Neuronal stem cell (in vitro differentiated cells): ENCODE data around the gene TRIM61.
"Not testable (repeated sequence)": the region's sequence is repeated elsewhere in the genome, so short reads cannot be mapped to it uniquely, and the experiment has no call there.

Source experiments
- DNase-seq: peaks from one replicate; pipeline ENCODE4 v3.0.0-alpha.2; 2013; ENCODE audit warnings: low spot score
- H2AFZ ChIP-seq: one replicate; pipeline ENCODE4 v1.6.1; 2013; ENCODE audit warnings: mild to moderate bottlenecking, low read length, inconsistent platforms
- H2AK5ac ChIP-seq: 2 replicates; pipeline ENCODE4 v1.6.1; 2013; ENCODE audit warnings: low read depth, mild to moderate bottlenecking, inconsistent platforms, low read length, moderate library complexity, mixed read lengths
- H2BK120ac ChIP-seq: 2 replicates; pipeline ENCODE4 v1.6.1; 2013; ENCODE audit warnings: low read depth, mild to moderate bottlenecking, inconsistent platforms, low read length, moderate library complexity, mixed read lengths
- H2BK12ac ChIP-seq: one replicate; pipeline ENCODE4 v1.6.1; 2013; ENCODE audit warnings: low read length, inconsistent platforms
- H2BK15ac ChIP-seq: 2 replicates; pipeline ENCODE4 v1.6.1; 2013; ENCODE audit warnings: mild to moderate bottlenecking, low read length, inconsistent platforms, mixed read lengths
- H2BK5ac ChIP-seq: one replicate; pipeline ENCODE4 v1.6.1; 2013; ENCODE audit warnings: inconsistent platforms, mild to moderate bottlenecking, low read length, moderate library complexity
- H3K14ac ChIP-seq: one replicate; pipeline ENCODE4 v1.6.1; 2013; ENCODE audit warnings: low read length, inconsistent platforms
- H3K18ac ChIP-seq: 2 replicates; pipeline ENCODE4 v1.6.1; 2013; ENCODE audit warnings: low read length, inconsistent platforms
- H3K23ac ChIP-seq: 2 replicates; pipeline ENCODE4 v1.6.1; 2013; ENCODE audit warnings: low read depth, mild to moderate bottlenecking, mixed read lengths, low read length, inconsistent platforms; ENCODE audit not compliant: poor library complexity
- H3K27ac ChIP-seq: replicated peaks from 3 replicates; pipeline ENCODE4 v1.5.1; 2013; ENCODE audit warnings: low read length, inconsistent platforms
- H3K27me3 ChIP-seq, 3 experiments: 2 replicates each; pipeline ENCODE4 v1.6.1; 2013; ENCODE audit warnings: low read length in 3 of 3, mild to moderate bottlenecking in 2 of 3, inconsistent platforms in 1 of 3, low read depth in 1 of 3, mixed read lengths in 1 of 3, moderate library complexity in 1 of 3; ENCODE audit not compliant: control insufficient read depth in 3 of 3, insufficient read depth in 3 of 3
- H3K36me3 ChIP-seq, 2 donors: replicated peaks in 1 of 2; 2 replicates each; pipeline ENCODE4 v1.6.1; 2013; ENCODE audit warnings: low read length in 2 of 2; ENCODE audit not compliant: control insufficient read depth in 2 of 2, insufficient read depth in 2 of 2
- H3K4ac ChIP-seq: 2 replicates; pipeline ENCODE4 v1.6.1; 2013; ENCODE audit warnings: inconsistent platforms, mild to moderate bottlenecking, low read length, moderate library complexity
- H3K4me1 ChIP-seq, 2 donors: 1 replicate in 1 of 2; 2 replicates in 1 of 2; pipeline ENCODE4 v1.6.1; 2013; ENCODE audit warnings: low read length in 2 of 2, low read depth in 1 of 2; ENCODE audit not compliant: control insufficient read depth in 2 of 2, insufficient read depth in 1 of 2
- H3K4me2 ChIP-seq: one replicate; pipeline ENCODE4 v1.6.1; 2013; ENCODE audit warnings: mild to moderate bottlenecking, low read length, inconsistent platforms; ENCODE audit not compliant: insufficient read depth, poor library complexity, severe bottlenecking
- H3K4me3 ChIP-seq, 2 donors: 2 replicates each; pipeline ENCODE4 v1.5.1; 2013; ENCODE audit warnings: low read length in 2 of 2, mild to moderate bottlenecking in 2 of 2, inconsistent platforms in 1 of 2, moderate library complexity in 1 of 2
- H3K79me1 ChIP-seq: one replicate; pipeline ENCODE4 v1.6.1; 2013; ENCODE audit warnings: low read depth, mild to moderate bottlenecking, inconsistent platforms, low read length, moderate library complexity
- H3K9ac ChIP-seq: one replicate; pipeline ENCODE4 v1.6.1; 2013; ENCODE audit warnings: mild to moderate bottlenecking, low read depth, low read length, inconsistent platforms; ENCODE audit not compliant: poor library complexity
- H3K9me3 ChIP-seq, 2 donors: replicated peaks in 1 of 2; 2 replicates each; pipeline versions ENCODE3 to v1.6.1; 2013; ENCODE audit warnings: low read length in 2 of 2, mild to moderate bottlenecking in 2 of 2, inconsistent platforms in 1 of 2, low read depth in 1 of 2, mixed read lengths in 1 of 2, moderate library complexity in 1 of 2; ENCODE audit not compliant: control insufficient read depth in 2 of 2, insufficient read depth in 1 of 2
- H4K8ac ChIP-seq: one replicate; pipeline ENCODE4 v1.6.1; 2013; ENCODE audit warnings: low read depth, mild to moderate bottlenecking, inconsistent platforms, low read length, moderate library complexity
- H4K91ac ChIP-seq: one replicate; pipeline ENCODE4 v1.6.1; 2013; ENCODE audit warnings: low read length, low read depth, mild to moderate bottlenecking, inconsistent platforms; ENCODE audit not compliant: poor library complexity
- WGBS, 2 donors: extraction: QIAGEN DNeasy Blood & Tissue Kit; methylation state at CpG; one replicate each; pipeline ENCODE4 v1.1.7; 2013; ENCODE audit warnings: missing lambda C conversion rate in 2 of 2, mixed read lengths in 1 of 2; ENCODE audit not compliant: insufficient read length in 2 of 2, insufficient replicate concordance in 1 of 2; ENCODE audit errors: extremely low coverage in 2 of 2; 5-methylcytosine and 5-hydroxymethylcytosine counted together

TRIM61 gene

GRCh38 chr4:165001957-165002356 lies 24.5 kb upstream of the TRIM61 start:
- H2BK120ac ChIP-seq, H3K79me1 ChIP-seq, H3K4me2 ChIP-seq, H2BK5ac ChIP-seq, H3K23ac ChIP-seq, H3K18ac ChIP-seq, H3K9me3 ChIP-seq, H2AFZ ChIP-seq, H4K8ac ChIP-seq, H3K14ac ChIP-seq, H2AK5ac ChIP-seq, H3K4ac ChIP-seq, H3K4me3 ChIP-seq, H3K27me3 ChIP-seq, H3K4me1 ChIP-seq, H2BK15ac ChIP-seq, H3K27ac ChIP-seq, H3K9ac ChIP-seq, H3K36me3 ChIP-seq, DNase-seq, H4K91ac ChIP-seq, H2BK12ac ChIP-seq: not testable (repeated sequence)
- no CpG with 5 or more reads among the region's 4 CpGs for WGBS, 2 donors

GRCh38 chr4:164998526-164999080 lies 21.1 kb upstream of the TRIM61 start:
- H2BK12ac ChIP-seq, result not testable (repeated sequence)

GRCh38 chr4:164997941-164998340 lies 20.5 kb upstream of the TRIM61 start:
- H2AK5ac ChIP-seq, result no peak overlapping the region
- no peak overlapping the region for H3K23ac ChIP-seq
- no peak overlapping the region for H3K18ac ChIP-seq
- no peak overlapping the region for H2BK120ac ChIP-seq
- no peak overlapping the region for H2BK5ac ChIP-seq
- no peak overlapping the region for H2BK15ac ChIP-seq
- no peaks in the 10 kb centered on the region for H3K79me1 ChIP-seq
- no peak overlapping the region for H4K91ac ChIP-seq
- H3K36me3 ChIP-seq, result no peaks in the 10 kb centered on the region
- H3K4ac ChIP-seq, result no peak overlapping the region
- no peak overlapping the region for H3K4me2 ChIP-seq
- no peak overlapping the region for H2AFZ ChIP-seq
- DNase-seq, result no peak
- H3K9ac ChIP-seq, result no peak overlapping the region
- H3K27ac ChIP-seq, result no peak overlapping the region
- H4K8ac ChIP-seq, result no peak overlapping the region
- no peak overlapping the region for H3K4me3 ChIP-seq
- H3K14ac ChIP-seq, result no peak overlapping the region
- no peaks in the 10 kb centered on the region for H3K4me1 ChIP-seq
- no peaks in the 10 kb centered on the region for H3K27me3 ChIP-seq
- H3K9me3 ChIP-seq, result no peaks in the 10 kb centered on the region
- WGBS, 2 donors, result no CpG with 5 or more reads among the region's 6 CpGs
- no peak overlapping the region for H2BK12ac ChIP-seq

More at GRCh38 chr4:164998526-164999080, 21.1 kb upstream of the TRIM61 start:
- not testable (repeated sequence) for H3K27me3 ChIP-seq, H3K79me1 ChIP-seq, H3K23ac ChIP-seq, H3K18ac ChIP-seq, DNase-seq, H3K36me3 ChIP-seq, H4K91ac ChIP-seq, H3K9ac ChIP-seq, H3K4me1 ChIP-seq, H4K8ac ChIP-seq, H3K4me2 ChIP-seq, H3K14ac ChIP-seq, H2AFZ ChIP-seq, H3K4me3 ChIP-seq, H2BK5ac ChIP-seq, H3K9me3 ChIP-seq, H2AK5ac ChIP-seq, H3K27ac ChIP-seq, H3K4ac ChIP-seq, H2BK15ac ChIP-seq, H2BK120ac ChIP-seq
- no CpG with 5 or more reads among the region's 2 CpGs for WGBS, 2 donors

GRCh38 chr4:164997324-164997723 lies 19.9 kb upstream of the TRIM61 start:
- Histone ChIP-seq H3K4me1 (no peaks in the 10 kb centered on the region), H3K23ac (no peak overlapping the region), H4K91ac (no peak overlapping the region), H3K79me1 (no peaks in the 10 kb centered on the region), H3K18ac (no peak overlapping the region), H3K27ac (no peak overlapping the region), H2BK12ac (no peak overlapping the region), H2BK5ac (no peak overlapping the region), H2AFZ (no peak overlapping the region), H3K36me3 (no peaks in the 10 kb centered on the region), H3K4ac (no peak overlapping the region), H2BK15ac (no peak overlapping the region), H2AK5ac (no peak overlapping the region), H3K4me3 (no peak overlapping the region), H3K27me3 (no peaks in the 10 kb centered on the region), H3K9me3 (no peaks in the 10 kb centered on the region), H4K8ac (no peak overlapping the region), H3K9ac (no peak overlapping the region), H3K4me2 (no peak overlapping the region), H3K14ac (no peak overlapping the region), H2BK120ac (no peak overlapping the region)
- WGBS, 2 donors, result no CpG with 5 or more reads among the region's 2 CpGs
- no peak for DNase-seq
